H1 (cell line): ENCODE results near the gene FBP1. TPM values are rescaled to one million over a fixed set of nuclear protein-coding genes. Genes with fewer than 3 reads are reported as not detected.

Source experiments
- BACH1 ChIP-seq: IDR thresholded peaks from 2 replicates; pipeline ENCODE4 v1.6.1; 2012; ENCODE audit warnings: low read length, improper control_type of control experiment
- CHD2 ChIP-seq: IDR thresholded peaks from 2 replicates; pipeline ENCODE4 v1.6.1; 2012; ENCODE audit warnings: low read length, improper control_type of control experiment
- CTBP2 ChIP-seq: IDR thresholded peaks from 2 replicates; pipeline ENCODE4 v1.7.0; 2011; ENCODE audit warnings: borderline replicate concordance, mild to moderate bottlenecking, moderate library complexity, mixed read lengths, low read length; ENCODE audit not compliant: insufficient read depth, insufficient read length
- EP300 ChIP-seq, 2 experiments: IDR thresholded peaks; 1 replicate in 1 of 2; 2 replicates in 1 of 2; pipeline ENCODE4 v1.6.1; 2011 to 2012; ENCODE audit warnings: low read depth in 2 of 2, low read length in 2 of 2, mild to moderate bottlenecking in 2 of 2, borderline replicate concordance in 1 of 2, inconsistent platforms in 1 of 2, moderate library complexity in 1 of 2
- KDM4A ChIP-seq: IDR thresholded peaks from one replicate; pipeline ENCODE4 v1.7.1; 2012; ENCODE audit warnings: low read depth, mild to moderate bottlenecking, moderate library complexity, low read length, inconsistent platforms; ENCODE audit not compliant: severe bottlenecking
- NANOG ChIP-seq: IDR thresholded peaks from 2 replicates; pipeline ENCODE4 v1.6.1; 2011; ENCODE audit warnings: low read length, low read depth, mild to moderate bottlenecking, inconsistent platforms; ENCODE audit not compliant: insufficient read depth, poor library complexity, severe bottlenecking
- RFX5 ChIP-seq: IDR thresholded peaks from 2 replicates; pipeline ENCODE4 v1.6.1; 2011; ENCODE audit warnings: low read depth, low read length, improper control_type of control experiment, borderline replicate concordance
- RXRA ChIP-seq: IDR thresholded peaks from 2 replicates; pipeline ENCODE4 v1.6.1; 2011; ENCODE audit warnings: low read depth, mild to moderate bottlenecking, low read length, moderate library complexity; ENCODE audit not compliant: insufficient read depth
- SAP30 ChIP-seq: fragments of 300-600 bp; sonication (generic); IDR thresholded peaks from 2 replicates; pipeline ENCODE4 v1.7.1; 2012; ENCODE audit warnings: low read length, moderate library complexity, mild to moderate bottlenecking, inconsistent platforms; ENCODE audit not compliant: insufficient read depth, insufficient replicate concordance
- SP2 ChIP-seq: IDR thresholded peaks from 2 replicates; pipeline ENCODE4 v1.6.1; 2012; ENCODE audit warnings: mild to moderate bottlenecking, low read length, inconsistent platforms
- SRF ChIP-seq: IDR thresholded peaks from 2 replicates; pipeline ENCODE4 v1.6.1; 2011; ENCODE audit warnings: mild to moderate bottlenecking, low read depth, low read length, moderate library complexity
- TAF7 ChIP-seq: optimal IDR thresholded peaks from 2 replicates; pipeline ENCODE3; 2011; ENCODE audit warnings: low read depth, mild to moderate bottlenecking, inconsistent platforms, low read length, moderate library complexity, borderline replicate concordance
- polyA plus RNA-seq, 7 experiments: library from polyadenylated mRNA; depleted of rRNA in 3 of 7; stranded (reverse) in 5 of 7; unstranded in 2 of 7; fragments of >200 nt in 5 of 7; fragments of 200-250 nt in 2 of 7; gene quantifications; 1 replicate in 5 of 7; 2 replicates in 1 of 7; 4 replicates in 1 of 7; pipeline versions ENCODE4 v1.2.1 to v1.2.3, GENCODE V29; 2011 to 2013; ENCODE audit warnings: missing spikeins in 2 of 7, mixed read lengths in 2 of 7
- total RNA-seq: library from RNA; stranded (reverse); fragmentation: NEBNext Ultra II Directional; extraction: Animal tissue kit (Norgen Biotek cat#: 25700); gene quantifications from 2 replicates; pipeline ENCODE4 v1.2.1, GENCODE V29; 2021
- TF ChIP-seq, protein P1 (sequence below): IDR thresholded peaks from 2 replicates; pipeline ENCODE4 v1.6.1; 2012; ENCODE audit warnings: inconsistent platforms

FBP1 gene
- total and polyA plus RNA-seq, 2 of the 8 experiments (the other 6 are each of a cell fraction or from before 2014, with no cell fraction given) = 1.0 to 4.1 TPM

DNA sequence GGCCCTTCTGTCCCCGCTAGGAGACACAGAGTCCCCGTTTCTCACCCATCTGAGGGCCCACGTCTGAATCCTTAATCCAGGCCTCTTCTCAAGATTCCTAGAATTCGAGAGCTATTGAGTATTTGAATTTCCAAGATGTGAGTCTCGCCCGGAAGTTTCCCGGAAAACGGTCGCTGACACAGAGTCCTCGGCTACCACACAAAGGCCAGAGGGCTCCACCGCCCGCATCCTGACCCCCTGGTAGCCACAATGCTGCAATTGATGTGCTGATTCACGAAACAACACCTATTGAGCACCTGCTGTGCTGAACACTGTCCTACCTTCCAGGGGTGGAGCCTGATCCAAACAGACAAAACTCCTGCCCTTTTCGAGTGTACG, 670 bp upstream of the FBP1 start (continued):
- TF ChIP-seq CTBP2 = peak; percentile 39
- no peak for TF ChIP-seq SRF
- TF ChIP-seq EP300 (IDR thresholded peaks at IDR 0.05; ENCODE audit: borderline replicate concordance in 1 of 2, low read depth in 2 of 2, low read length in 2 of 2) = no peak
- TF ChIP-seq RFX5 = no peak
- no peak for TF ChIP-seq SAP30
- peak; percentile 90 for TF ChIP-seq NANOG
- TF ChIP-seq KDM4A = no peak
- TF ChIP-seq TAF7 = no peak
- no peak for TF ChIP-seq SP2
- TF ChIP-seq RXRA = 0 out of 2 replicates have a peak, but pooled peaks have one; percentile 39
- peak; percentile 23; the same call in 1 of the 2 replicates for TF ChIP-seq BACH1
- TF ChIP-seq, protein P1, sequence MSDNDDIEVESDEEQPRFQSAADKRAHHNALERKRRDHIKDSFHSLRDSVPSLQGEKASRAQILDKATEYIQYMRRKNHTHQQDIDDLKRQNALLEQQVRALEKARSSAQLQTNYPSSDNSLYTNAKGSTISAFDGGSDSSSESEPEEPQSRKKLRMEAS = peak; percentile 20; the same call in 1 of the 2 replicates
- TF ChIP-seq CHD2 = no peak
- TF ChIP-seq, all 59 proteins: peak for 11
